Activated effector memory CD4-positive, alpha-beta T cell treated with Interleukin-2 at 50 U/mL for 16 hours (primary cell): ENCODE results near the gene HACD4.

ENCODE experiments used
- DNase-seq: peaks from one replicate; pipeline ENCODE4 v3.0.0-alpha.2; 2020

The HACD4 gene, protein sequence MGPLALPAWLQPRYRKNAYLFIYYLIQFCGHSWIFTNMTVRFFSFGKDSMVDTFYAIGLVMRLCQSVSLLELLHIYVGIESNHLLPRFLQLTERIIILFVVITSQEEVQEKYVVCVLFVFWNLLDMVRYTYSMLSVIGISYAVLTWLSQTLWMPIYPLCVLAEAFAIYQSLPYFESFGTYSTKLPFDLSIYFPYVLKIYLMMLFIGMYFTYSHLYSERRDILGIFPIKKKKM

DNA sequence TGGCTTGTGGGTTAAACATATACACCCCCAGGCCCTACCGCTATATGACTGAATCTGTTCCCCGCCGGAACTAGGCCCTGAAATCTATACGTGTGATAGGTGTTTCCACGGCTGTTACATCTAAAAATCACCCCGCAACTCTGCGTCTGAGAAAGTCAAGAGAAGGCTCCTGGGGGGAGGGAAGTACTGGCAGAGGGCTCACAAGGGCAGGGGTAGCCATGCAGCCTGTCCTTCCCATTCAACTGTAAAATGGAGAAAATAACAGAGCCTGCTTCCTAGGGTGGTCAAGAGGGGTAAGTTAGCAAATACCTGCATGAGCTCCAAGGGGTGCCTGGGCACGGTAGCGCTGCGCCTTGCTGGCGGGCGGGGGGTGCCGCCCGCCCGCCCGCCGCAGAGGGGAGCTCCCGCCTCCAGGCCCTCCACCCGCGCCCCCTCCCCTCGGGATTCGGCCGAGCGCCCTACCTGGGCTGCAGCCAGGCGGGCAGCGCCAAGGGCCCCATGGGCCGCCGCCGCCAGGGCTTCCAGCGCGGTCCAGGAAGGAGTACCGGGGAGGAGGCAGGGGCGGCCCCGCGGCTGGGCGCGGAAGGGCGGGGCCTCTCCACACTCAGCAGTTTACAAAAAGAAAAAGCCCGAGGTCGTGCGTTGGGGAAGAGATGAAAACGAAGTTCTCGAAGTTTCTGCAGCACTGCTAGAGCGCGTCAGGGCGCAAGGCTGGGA, at the start of gene HACD4:
Gene HACD4, minus strand, starts transcription at position 550 of the 717 bp plus-strand sequence. Its CDS starts 50 bp downstream, at position 500.
- DNase-seq: peak; percentile 67

DNA sequence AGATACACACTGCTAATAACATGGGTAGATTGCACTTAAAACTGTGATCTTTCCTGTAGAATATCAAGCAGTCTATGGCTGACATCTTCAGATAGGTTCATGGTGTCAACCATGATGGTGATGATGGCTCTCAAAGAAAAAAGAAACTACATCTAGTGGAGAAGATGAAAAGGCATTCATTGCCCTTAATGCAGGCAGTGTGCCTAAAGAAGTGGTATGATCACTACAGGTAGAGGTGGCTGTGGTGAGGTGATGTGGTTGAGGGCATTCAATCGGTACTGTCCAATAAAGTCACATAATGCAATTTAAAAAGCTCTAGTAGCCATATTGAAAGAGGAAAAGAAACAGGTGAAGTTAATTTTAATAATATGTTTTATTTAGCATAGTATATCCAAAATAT, 49.4 kb upstream of the HACD4 start:
- no peak for DNase-seq

DNA sequence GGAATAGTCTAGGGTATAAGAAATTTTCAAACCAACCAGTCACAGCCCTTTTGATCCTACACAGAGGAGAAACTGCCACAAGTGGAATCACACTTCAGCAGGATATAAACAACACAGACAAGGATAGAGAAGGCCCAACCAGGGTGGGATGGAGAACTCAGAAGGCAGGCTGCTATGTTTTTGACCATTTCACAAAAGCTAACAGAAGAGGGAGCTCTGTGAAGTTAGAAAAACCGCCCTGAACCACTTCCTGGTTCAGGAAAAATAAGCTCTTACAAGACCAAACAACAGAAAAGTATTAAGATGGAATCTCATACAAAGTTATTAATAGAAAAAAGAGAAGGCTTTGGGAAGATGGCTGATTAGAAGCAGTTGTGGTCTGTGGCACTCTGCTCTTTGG, 47.3 kb upstream of the HACD4 start:
- DNase-seq: no peak

DNA sequence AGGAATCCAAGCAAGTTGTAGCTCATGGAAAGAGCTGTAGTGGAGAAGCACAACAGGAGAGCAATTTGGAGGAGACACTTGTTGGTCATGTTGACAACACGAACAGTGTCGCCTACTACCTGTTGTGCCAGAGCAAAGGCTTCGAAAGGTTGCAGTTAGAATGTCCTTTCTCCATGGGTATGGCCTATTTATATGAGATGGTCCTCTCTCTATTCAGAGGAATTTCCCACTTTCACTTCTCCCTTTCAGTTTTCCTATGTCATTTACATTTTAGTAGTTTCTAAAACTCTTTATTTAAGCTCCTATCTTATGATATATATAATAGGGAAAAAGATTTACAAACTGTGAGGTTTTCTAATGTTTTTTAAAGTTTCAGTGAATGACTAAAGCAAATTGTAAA, 46.3 kb upstream of the HACD4 start, which contains the start of gene IFNB1:
Gene IFNB1, minus strand, starts transcription at position 162 of the 400 bp plus-strand sequence. Its CDS starts 73 bp downstream, at position 89.
- no peak for DNase-seq

DNA sequence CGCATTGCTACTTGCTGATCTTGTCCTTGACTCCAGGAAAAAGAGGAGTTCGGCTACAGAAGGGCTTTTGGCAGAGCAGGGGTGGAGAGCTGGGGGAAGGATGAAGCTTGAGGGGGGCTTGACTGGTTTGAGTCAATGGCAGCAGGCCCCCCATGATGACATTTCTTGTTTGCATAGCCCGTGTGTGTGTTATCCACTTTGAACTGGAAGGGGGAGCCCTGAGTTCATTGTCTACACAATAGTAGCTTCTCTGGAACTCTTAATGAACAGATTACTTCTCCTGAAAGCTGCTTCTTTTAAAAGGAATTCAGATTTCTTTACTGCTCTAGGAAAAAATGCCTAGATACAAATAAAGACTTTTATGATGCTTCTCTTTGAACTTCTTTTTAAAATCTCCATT, 44.0 kb upstream of the HACD4 start:
- DNase-seq: no peak

DNA sequence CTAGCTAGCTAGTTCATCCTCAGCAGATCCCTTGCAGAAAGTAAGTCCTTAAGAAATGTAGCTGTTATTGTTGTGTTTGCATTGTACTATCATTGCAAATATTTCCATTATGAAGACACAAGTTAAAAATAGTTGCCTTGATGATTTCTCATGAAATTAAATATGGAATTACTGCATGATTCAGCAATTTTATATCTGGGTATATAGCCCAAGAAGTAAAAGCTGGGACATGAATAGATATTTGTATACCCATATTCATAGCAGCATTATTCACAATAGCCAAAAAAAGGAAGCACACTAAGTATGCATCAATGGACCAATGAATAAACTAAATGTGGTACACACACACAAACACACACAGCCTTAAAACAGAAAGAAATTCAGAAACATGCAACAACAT, 39.5 kb upstream of the HACD4 start:
- DNase-seq: no peak

DNA sequence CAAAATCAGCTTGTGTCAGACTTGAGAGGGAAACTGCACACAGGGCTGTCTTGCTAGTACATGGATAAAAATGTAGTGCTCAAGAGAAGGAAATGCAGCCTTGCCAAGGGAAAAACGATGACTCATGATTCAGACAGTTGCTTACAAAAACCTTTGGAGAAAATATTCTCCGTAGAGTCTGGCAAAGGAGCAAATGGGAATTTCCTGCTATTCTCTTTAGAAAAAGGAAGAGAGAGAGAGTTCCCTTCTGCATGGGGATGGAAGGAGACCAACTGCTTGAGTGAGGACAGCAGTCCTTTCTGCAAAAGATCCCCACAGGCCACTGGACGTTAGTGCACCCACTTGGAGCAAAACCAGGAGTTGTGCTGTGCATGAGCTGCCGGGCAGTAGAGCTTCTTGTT, 38.7 kb upstream of the HACD4 start:
- no peak for DNase-seq

DNA sequence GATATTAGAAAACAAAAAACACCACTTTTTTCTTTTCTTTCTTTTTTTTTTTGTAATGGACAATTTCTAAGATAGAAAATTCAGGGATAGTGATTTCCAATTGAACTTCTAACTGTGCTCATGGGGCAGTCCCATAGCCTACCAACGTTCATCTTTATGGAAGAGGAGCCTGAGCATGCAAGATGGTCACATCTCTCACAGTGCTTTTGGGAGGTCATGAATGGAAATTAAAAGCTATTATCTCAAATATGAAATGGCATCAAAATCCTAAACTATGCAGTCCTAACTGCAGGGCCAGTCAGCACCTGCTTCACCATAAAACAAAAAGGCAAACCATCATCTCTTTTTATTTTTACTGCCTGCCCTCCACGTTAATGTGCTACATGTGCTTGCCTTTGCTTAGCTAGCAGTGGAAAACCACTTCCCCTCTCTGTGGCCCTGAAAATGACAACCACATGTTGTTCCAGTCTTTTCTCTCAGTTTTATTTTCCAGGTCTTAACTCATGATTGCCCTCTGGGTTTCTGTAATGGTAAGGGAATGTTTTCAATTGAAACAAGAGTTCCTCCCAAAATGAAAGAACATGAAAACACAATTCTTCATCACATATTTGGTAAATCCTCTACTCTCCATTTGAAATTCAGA, 29.6 kb upstream of the HACD4 start:
- no peak for DNase-seq

DNA sequence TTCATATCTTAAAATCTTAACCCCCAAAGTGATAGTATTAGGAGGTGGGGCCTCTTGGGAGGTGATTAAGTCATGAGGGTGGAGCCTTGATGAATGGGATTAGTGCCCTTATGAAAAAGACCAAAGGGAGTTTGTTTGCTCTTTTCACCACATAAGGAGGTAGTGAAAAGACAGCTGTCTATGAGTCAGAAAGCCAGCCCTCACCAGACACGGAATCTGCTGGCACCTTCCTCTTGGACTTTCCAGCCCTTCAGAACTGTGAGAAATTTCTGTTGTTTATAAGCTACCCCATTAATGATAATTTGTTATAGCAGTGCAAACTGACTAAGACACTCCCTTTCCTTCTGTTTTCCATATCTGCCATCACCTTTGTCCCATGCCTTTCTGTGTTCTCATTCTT, 25.5 kb upstream of the HACD4 start:
- DNase-seq: no peak

DNA sequence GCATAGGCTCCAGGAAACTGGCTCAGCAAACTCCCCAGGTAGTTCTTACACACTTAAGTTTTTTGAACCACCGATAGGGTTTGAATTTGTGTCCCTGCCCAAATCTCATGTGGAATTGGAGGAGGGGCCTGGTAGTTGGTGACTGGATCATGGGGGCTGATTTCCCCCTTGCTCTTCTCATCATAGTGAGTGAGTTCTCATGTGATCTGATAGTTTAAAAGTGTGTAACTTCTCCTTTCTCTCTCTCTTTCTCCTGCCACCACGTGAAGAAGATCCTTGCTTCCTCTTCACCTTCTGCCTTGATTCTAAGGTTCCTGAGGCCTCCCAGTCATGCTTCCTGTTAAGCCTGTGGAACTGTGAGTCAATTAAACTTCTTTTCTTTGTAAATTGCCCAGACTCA, 22.4 kb upstream of the HACD4 start:
- no peak for DNase-seq

DNA sequence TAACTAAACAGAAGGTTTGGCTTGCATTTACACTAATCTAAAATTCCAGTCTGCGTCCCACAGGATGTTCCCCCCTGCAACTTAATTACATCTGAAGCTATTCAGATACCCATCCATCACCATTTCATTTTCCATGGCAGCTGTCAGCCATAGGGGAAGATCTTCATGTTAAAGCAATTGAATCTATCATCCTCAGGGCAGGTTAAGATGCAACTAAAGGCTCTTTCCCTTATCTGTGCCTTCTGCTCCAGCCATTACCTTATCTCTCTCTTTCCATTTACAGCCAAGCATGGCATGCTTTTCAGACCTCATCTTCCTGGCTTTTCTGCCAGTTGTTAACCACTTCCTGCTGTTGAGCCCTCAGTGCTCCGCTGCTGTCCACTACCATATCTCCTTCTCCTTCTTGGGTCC, 15.8 kb upstream of the HACD4 start:
- no peak for DNase-seq

DNA sequence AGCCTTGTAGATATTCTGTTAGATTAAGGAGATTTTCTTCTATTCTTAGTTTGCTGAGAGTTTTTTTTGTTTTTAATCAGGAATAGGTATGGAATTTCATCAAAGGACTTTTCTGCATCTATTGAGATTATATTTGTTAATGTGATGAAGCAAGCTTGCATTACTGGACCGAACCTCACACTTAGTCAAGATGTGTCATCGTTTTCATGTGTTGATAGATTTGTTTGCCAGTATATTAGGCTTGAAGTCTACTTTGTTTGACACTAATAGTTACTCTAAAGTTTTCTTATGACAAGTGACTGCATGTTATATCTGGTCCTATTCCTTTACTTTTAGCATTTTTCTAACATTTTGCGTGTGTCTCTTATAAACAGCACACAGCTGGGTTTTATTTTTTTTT, 12.4 kb upstream of the HACD4 start:
- DNase-seq: no peak

DNA sequence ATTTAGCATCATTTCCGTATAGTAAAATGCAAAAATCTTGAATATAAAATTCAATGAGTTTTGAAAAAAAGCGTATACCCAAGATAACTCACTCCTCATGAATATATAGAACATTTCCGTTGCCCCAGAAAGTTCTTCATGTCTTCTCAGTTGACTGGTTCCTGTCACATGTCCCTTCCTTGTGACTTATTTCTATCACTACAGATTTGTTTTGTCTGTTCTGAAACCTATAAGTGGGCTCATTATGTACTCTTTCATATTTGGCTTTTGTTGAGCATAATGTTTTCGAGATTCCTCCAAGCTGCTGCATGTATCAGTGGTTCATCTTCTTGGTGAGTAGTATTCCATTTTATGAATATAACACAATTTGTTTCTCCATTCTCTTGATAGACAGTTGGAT, 11.0 kb upstream of the HACD4 start:
- no peak for DNase-seq

DNA sequence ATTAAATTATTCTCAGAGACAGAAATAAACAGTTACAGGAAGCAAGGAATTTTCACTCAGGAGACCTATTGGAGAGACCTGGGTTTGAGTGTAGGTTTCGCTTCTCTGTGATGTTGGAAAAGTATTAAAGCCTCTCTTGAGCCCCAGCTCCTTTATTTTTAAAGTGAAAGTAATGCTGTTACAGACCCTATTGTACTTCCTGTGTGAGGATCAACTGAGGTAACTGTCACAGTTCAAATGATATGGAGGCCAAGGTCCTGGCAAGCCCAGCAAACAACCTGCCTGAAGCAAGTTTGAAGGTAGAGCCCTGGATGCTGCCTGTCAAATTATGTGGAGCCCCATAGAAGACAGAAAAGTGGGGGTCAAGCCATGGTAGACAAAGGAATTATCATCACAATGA, 7.9 kb upstream of the HACD4 start:
- DNase-seq: no peak

DNA sequence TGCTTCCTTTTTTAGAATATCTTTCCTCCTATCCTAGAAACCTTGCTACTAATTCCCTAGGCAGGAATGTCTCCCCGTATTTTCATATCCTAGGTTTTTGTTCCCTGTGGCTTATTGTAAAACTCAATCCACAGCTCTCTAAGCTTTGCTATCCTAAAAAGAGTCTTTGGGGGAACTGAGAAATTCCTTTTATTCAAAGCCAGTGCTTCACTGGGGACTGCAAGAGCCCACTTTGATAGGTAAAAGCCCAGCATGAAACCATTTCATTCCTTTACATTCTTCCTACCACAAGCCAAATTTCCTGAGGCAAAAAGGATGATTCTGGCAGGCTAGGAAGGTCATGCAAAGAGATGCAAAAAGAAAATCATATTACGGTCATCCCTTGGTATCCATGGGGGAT, 5.8 kb upstream of the HACD4 start:
- DNase-seq: no peak

DNA sequence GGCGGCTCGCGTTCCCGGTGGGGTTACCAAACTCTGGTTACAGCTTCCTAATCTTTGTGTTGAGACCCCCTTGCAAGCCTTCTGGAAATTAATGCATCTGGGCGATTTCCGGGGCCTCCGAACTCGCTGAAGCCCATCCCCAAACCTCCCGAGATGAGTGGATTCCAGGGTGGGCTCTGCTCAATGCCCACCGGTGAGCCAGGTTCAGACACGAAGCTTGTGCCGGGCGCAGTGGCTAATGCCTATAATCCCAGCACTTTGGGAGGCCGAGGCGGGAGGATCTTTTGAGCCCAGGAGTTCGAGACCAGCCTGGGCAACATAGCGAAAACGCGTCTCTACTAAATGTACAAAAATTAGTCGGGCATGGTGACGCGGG, 356 bp upstream of the HACD4 start:
- DNase-seq: no peak

DNA sequence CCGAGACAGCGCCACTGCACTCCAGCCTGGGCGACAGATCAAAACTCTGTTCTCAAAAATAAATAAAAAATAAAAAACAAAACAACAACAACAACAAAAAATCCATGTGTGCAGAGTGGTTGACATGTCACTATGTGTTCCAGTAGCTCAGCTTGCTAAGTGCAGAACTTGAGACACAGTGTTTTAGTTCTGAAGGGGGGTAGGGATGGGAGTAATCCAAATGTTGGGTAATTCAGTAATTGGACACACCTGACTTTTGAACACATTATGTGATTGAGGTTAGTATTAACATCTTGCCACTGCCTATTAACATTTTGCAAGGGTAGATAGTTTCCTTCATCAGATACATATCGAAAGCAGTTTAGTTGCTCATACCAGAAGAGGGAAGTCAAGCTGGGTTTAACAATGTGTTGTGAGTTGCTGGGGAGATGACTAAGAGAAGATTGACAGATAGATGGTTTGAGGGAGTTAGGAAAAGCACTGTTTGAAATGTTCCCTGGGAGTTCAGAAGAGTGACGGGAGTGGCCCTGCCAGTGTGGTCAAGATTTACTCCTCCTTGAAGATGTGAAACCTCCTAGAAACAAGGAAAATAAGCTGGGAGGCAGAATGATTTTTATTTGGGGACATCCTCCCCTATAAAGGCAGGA, 928 bp downstream of the HACD4 start:
- no peak for DNase-seq

DNA sequence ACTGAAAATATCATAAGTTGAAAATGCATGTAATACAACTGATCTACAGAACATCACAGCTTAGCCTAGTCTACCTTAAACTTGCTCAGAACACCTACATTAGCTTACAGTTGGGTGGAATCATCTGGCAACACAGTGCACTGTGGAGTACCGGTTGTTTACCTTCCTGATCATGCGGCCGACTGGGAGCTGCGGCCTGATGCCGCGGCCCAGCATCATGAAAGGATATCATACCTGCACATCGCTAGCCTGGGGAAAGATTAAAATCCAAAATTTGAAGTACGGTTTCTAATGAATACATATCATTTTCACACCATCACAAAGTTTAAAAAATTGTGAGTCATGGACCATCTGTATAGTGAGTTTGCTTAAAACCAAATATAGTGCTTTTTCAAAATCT, 1.8 kb downstream of the HACD4 start:
- DNase-seq: no peak

DNA sequence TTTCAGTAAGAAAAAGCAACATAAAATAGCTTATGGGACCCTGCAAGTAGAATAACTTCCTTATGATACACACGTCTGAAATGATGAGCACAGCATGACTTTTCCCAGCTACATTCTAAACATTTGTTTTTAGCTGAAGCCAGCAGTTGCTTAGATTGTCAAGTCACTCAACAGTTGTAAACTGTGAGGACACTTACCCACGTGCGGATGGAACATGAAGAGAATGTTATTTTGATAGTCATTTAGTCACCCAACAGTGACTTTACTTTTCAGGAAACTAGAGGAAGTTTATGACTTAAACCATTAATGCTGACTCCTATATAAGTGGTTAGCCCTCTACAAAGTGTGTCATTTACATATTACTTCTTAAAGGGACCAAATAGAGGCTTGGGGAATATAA, 3.0 kb downstream of the HACD4 start:
- DNase-seq: no peak

DNA sequence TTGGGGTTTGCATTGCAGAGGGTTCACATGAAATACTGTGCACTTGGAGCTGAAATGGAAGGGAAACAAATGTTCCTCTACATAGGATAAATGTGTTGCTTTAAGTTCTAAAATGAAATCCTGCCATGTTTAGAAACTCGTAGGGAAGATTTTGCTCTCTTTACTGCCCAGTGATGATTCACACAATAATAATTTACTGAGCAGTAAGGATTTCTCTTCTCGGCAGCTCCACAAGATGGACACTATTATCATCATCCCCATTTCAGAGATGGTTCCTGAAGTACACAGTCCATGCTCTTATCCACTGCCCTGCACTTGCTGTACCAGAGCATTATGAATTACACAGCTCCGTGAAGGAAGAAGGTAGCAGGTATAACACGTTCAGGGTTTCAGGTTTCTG, 4.1 kb downstream of the HACD4 start:
- DNase-seq: no peak

DNA sequence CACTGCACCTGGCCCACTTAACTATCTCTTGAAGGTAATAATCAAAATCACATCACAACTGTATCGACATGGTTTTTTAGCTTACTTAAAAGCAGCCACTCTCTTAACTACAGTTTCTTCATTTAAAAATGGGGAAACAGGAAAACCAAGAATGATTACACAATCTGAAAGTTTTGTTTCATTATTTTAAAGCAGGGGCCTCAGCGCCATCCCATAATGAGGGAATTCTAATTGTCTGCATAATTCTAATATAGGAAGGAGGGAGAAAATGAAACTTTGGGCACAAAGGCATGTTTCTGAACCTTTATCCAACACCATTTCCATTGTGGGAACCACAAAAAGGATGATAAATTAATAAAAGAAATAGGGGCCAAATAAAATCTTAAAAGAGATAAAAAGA, 7.6 kb downstream of the HACD4 start:
- DNase-seq: no peak

DNA sequence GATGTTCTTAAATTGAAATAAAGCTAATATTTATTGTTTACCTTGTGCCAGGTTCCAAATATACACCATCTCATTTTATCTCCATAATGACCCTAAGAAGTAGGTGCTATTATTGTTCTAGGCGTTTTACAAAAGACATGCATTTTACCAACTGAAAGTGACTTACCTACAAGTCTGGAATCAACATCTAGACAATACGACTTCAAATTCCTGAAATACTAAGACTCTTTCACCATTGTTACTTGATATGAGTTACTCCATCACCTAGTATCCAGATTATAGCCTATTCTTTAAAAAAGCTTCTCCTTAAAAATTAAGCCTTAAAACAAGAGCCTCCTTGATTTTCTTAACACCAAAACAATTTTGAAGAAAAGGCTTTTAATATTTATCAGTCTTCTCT, 13.3 kb downstream of the HACD4 start:
- DNase-seq: no peak

DNA sequence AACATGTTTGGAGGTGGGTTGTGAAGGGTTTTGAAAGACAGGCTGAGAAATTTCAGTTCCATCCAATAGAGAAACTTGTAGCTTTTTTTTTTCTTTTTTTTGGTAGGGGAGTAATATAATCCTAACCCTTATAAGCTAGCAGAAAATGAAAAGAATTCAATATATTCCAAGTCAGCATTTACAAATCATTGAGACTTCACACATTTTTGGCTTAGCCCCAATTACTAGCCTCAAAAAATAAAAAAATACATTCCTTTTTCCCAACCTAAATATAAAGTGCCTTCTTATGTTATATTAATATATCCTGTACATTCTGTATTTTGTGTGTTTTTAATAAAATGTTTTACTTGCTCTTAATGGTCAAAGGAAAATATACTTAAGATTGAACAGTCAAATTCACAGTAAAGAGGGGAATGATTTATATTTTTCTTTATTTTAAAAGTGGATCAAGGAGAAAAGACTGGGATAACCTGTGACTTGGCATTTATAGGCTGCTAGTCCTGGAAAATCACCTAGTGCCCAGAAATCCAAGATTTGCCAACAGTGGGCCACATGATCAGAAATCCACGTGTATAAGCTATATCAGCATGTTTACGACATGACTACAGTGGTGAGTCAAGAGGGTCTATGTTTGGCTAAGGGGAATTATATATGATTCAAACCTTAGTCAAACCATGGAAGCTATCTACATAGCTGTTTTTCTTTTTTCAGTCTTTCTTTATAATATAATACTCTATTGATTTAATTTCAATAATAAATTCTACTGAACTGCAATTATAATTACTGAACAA, 14.5 kb downstream of the HACD4 start:
- no peak for DNase-seq
